ENCODE measurements around the gene OR4N2. TPM values are rescaled to one million over a fixed set of nuclear protein-coding genes. Genes with fewer than 3 reads are reported as not detected.
"Not testable (repeated sequence)": the region's sequence is repeated elsewhere in the genome, so short reads cannot be mapped to it uniquely, and the experiment has no call there.

Gene OR4N2
- total RNA-seq = not detected

GRCh38 chr14:19803470-19803869 is at the start of gene OR4N2:
TSS of gene OR4N2 (plus strand) at chr14:19803770. CDS start at chr14:19827449, 23,679 bp downstream.
- H3K27me3 ChIP-seq; H3K4me3 ChIP-seq; DNase-seq; H3K4me1 ChIP-seq; H3K27ac ChIP-seq; H3K36me3 ChIP-seq; intact Hi-C loops (cut with DNase I): not testable (repeated sequence)
- H3K9me3 ChIP-seq = peaks cover 0 to 40% (median 8%) of the 10 kb centered on the region in 3 donors
- 52 to 60% methylated on average over 1 of the region's 1 CpG for WGBS, 2 donors

DNA sequence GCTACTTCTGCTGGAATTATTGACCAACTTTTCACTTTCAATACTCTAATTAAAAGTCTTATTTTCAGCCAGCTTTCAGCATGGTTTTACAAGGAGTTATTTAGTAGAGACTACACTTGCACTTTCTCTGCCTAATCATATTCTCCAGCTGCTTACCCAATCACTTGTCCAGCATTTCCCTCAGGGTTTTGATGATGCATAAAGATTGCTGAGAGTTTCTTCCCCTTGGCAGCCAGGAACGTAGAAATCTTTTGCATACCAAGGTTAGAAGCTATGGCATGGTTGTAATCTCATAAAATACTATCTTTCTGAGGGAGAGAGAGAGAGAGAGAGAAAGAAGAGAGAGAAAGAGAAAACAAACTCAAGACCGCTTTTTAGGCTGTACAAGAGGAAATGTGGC is 49.4 kb upstream of the OR4N2 start:
- H3K9me3 ChIP-seq = no peaks in the 10 kb centered on the region
- intact Hi-C loops (cut with DNase I) = no loop called here

GRCh38 chr14:19771491-19771890 is 32.1 kb upstream of the OR4N2 start:
- 14 to 42% methylated on average over 2 of the region's 3 CpGs for WGBS, 2 donors
- H3K4me3 ChIP-seq; H3K27ac ChIP-seq; DNase-seq; H3K27me3 ChIP-seq; H3K4me1 ChIP-seq; H3K36me3 ChIP-seq; intact Hi-C loops (cut with DNase I): not testable (repeated sequence)
- H3K9me3 ChIP-seq = peaks cover 0 to 19% (median 7%) of the 10 kb centered on the region in 3 donors

More for the DNA sequence above, 49.4 kb upstream of the OR4N2 start:
- no peaks in the 10 kb centered on the region for H3K4me1 ChIP-seq
- no peak overlapping the region for H3K4me3 ChIP-seq
- WGBS, 2 donors = 10 to 31% methylated on average over 2 of the region's 2 CpGs
- H3K36me3 ChIP-seq = no peaks in the 10 kb centered on the region
- DNase-seq = no peak
- no peak for TF ChIP-seq POLR2A (IDR thresholded peaks at IDR 0.05)
- TF ChIP-seq, protein P1, sequence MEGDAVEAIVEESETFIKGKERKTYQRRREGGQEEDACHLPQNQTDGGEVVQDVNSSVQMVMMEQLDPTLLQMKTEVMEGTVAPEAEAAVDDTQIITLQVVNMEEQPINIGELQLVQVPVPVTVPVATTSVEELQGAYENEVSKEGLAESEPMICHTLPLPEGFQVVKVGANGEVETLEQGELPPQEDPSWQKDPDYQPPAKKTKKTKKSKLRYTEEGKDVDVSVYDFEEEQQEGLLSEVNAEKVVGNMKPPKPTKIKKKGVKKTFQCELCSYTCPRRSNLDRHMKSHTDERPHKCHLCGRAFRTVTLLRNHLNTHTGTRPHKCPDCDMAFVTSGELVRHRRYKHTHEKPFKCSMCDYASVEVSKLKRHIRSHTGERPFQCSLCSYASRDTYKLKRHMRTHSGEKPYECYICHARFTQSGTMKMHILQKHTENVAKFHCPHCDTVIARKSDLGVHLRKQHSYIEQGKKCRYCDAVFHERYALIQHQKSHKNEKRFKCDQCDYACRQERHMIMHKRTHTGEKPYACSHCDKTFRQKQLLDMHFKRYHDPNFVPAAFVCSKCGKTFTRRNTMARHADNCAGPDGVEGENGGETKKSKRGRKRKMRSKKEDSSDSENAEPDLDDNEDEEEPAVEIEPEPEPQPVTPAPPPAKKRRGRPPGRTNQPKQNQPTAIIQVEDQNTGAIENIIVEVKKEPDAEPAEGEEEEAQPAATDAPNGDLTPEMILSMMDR (IDR thresholded peaks at IDR 0.05) = no peak
- no peak overlapping the region for H3K27ac ChIP-seq
- no peaks in the 10 kb centered on the region for H3K27me3 ChIP-seq

DNA sequence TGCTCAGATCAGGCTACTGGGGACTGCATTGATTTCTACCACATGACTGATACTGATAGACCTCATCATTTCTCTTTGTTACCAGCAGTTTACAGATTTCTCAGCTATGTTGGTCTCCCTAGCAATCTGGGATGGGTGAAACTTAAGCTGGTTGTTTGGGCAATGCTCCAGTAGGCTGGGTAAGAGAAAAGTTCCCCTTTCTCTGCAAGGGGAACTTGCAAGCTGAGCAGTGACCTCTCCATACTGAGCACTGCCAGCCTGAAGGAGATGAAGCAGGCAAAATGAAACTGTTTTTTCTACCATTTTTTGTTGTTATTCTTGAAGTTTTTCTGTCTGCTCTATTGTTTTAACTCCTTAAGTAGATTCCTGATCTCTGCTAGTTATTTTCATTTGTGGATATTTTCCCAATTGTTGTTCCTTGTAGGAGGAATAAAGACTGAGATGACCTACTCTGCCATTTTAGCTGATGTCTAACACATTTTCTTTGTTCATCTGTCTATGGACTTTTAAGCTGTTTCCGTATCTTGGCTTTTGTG is 31.6 kb upstream of the OR4N2 start:
- Histone ChIP-seq H3K27me3 (no peaks in the 10 kb centered on the region), H3K27ac (no peak overlapping the region), H3K4me3 (no peak overlapping the region), H3K4me1 (no peaks in the 10 kb centered on the region), H3K36me3 (no peaks in the 10 kb centered on the region), H3K9me3 (peaks cover 0 to 19% (median 7%) of the 10 kb centered on the region in 3 donors)
- 78 to 88% methylated on average over 1 of the region's 1 CpG for WGBS, 2 donors
- DNase-seq = no peak
- TF ChIP-seq POLR2A (IDR thresholded peaks at IDR 0.05) = no peak
- TF ChIP-seq, protein P1 (IDR thresholded peaks at IDR 0.05) = no peak
- intact Hi-C loops (cut with DNase I) = no loop called here

GRCh38 chr14:19772454-19772853 is 31.1 kb upstream of the OR4N2 start:
- DNase-seq; H3K4me1 ChIP-seq; H3K36me3 ChIP-seq; H3K4me3 ChIP-seq; intact Hi-C loops (cut with DNase I); H3K27ac ChIP-seq; H3K27me3 ChIP-seq: not testable (repeated sequence)
- peaks cover 0 to 19% (median 7%) of the 10 kb centered on the region in 3 donors for H3K9me3 ChIP-seq
- WGBS, 2 donors = 37 to 46% methylated on average over 2 of the region's 2 CpGs

DNA sequence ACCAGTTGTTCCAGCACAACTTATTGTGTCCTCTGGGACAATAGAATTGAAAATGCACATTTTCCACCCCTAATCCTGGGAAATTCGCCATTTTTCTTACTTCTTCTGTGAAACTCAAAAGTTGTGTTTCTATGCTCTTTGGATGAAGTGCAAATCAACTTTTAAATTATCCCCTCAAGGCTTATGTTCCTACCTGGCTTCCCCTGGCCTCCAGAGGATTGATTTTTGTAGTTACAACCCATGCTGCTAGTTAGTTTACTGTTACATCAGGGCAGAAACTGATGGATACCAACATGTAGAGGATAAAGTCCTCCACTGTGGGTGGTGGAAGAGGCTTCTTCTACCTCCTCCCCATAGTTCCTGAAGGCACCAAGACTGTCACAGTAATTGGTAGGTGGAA is 30.4 kb upstream of the OR4N2 start, which contains the start of gene OR4M1:
Gene OR4M1, plus strand, starts transcription at position 301 of the 400 bp plus-strand sequence. CDS start 6,819 bp downstream, outside the sequence.
- H3K36me3 ChIP-seq; DNase-seq; H3K27me3 ChIP-seq; H3K4me1 ChIP-seq; H3K4me3 ChIP-seq; H3K27ac ChIP-seq; intact Hi-C loops (cut with DNase I): not testable (repeated sequence)
- H3K9me3 ChIP-seq = peaks cover 0 to 19% (median 7%) of the 10 kb centered on the region in 3 donors
- 0 to 10% methylated on average over 1 of the region's 1 CpG for WGBS, 2 donors

- no peaks in the 10 kb centered on the region for H3K36me3 ChIP-seq
- H3K4me1 ChIP-seq = no peaks in the 10 kb centered on the region
- no peak for DNase-seq
- peaks cover 0 to 22% (median 7%) of the 10 kb centered on the region in 3 donors for H3K9me3 ChIP-seq
- 37 to 50% methylated on average over 1 of the region's 1 CpG for WGBS, 2 donors
- H3K27me3 ChIP-seq = no peaks in the 10 kb centered on the region
- no peak overlapping the region for H3K4me3 ChIP-seq
- no peak for TF ChIP-seq POLR2A (IDR thresholded peaks at IDR 0.05)
- H3K27ac ChIP-seq = no peak overlapping the region
- intact Hi-C loops (cut with DNase I) = no loop called here
These were observed 28.0 kb upstream of the OR4N2 start for GRCh38 chr14:19775587-19775986.

GRCh38 chr14:19785848-19786247 is 17.7 kb upstream of the OR4N2 start:
- H3K9me3 ChIP-seq = peaks cover 0 to 10% (median 3%) of the 10 kb centered on the region in 3 donors
- intact Hi-C loops (cut with DNase I); H3K4me3 ChIP-seq; H3K4me1 ChIP-seq; H3K36me3 ChIP-seq; H3K27ac ChIP-seq; DNase-seq; H3K27me3 ChIP-seq: not testable (repeated sequence)
- 69 to 77% methylated on average over 12 to 15 of the region's 16 CpGs for WGBS, 2 donors

DNA sequence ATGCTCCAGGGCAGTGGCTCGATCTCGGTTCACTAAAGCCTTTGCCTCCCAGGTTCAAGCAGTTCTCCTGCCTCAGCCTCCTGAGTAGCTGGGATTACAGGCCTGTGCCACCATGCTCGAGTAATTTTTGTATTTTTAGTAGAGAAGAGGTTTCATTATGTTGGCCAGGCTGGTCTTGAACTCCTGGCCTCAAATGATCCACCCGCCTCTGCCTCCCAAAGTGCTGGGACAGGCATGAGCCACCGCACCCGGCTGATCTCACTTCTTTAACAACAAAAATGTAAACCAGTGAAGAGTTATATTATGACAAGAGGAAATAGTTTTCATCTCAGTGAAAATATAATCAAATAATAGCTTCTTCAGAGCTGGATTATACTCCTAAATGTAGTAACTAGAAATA is 16.3 kb upstream of the OR4N2 start:
- 62 to 80% methylated on average over 4 to 5 of the region's 6 CpGs for WGBS, 2 donors
- H3K4me1 ChIP-seq; intact Hi-C loops (cut with DNase I); H3K27me3 ChIP-seq; H3K4me3 ChIP-seq; DNase-seq; H3K36me3 ChIP-seq; H3K27ac ChIP-seq: not testable (repeated sequence)
- H3K9me3 ChIP-seq = peaks cover 0 to 10% (median 3%) of the 10 kb centered on the region in 3 donors

- H3K27ac ChIP-seq; H3K36me3 ChIP-seq; H3K4me1 ChIP-seq; DNase-seq; H3K27me3 ChIP-seq; H3K4me3 ChIP-seq; intact Hi-C loops (cut with DNase I): not testable (repeated sequence)
- 62% methylated on average over 7 of the region's 7 CpGs for WGBS, 2 donors
- peaks cover 0 to 10% (median 3%) of the 10 kb centered on the region in 3 donors for H3K9me3 ChIP-seq
These were observed 15.4 kb upstream of the OR4N2 start for GRCh38 chr14:19788150-19788549.

DNA sequence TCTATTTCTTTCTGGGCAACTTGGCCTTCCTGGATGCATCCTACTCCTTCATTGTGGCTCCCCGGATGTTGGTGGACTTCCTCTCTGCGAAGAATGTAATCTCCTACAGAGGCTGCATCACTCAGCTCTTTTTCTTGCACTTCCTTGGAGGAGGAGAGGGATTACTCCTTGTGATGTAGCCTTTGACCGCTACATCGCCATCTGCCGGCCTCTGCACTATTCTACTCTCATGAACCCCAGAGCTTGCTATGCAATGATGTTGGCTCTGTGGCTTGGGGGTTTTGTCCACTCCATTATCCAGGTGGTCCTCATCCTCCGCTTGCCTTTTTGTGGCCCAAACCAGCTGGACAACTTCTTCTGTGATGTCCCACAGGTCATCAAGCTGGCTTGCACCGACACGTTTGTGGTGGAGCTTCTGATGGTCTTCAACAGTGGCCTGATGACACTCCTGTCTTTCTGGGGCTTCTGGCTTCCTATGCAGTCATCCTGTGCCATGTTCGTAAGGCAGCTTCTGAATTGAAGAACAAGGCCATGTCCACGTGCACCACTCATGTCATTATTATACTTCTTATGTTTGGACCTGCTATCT is 7.0 kb upstream of the OR4N2 start:
- H3K4me1 ChIP-seq; intact Hi-C loops (cut with DNase I); H3K36me3 ChIP-seq; H3K27me3 ChIP-seq; H3K27ac ChIP-seq; DNase-seq; H3K4me3 ChIP-seq: not testable (repeated sequence)
- H3K9me3 ChIP-seq = peaks cover 0 to 29% (median 12%) of the 10 kb centered on the region in 3 donors
- 59 to 68% methylated on average over 7 to 10 of the region's 10 CpGs for WGBS, 2 donors

All from esophagus squamous epithelium (tissue), 5 donors.